Adrenal gland (tissue), 5 donors: Measurements from ENCODE around the gene PABPC3.

ENCODE experiments used
- CTCF ChIP-seq, 6 experiments: fragments of 450-650 bp in 4 of 6; fragments of 200-600 bp in 2 of 6; sonication (generic) in 1 of 6; IDR thresholded peaks; 1 replicate in 5 of 6; 2 replicates in 1 of 6; pipeline versions ENCODE4 v1.5.1 to v1.8.0; 2016 to 2021; ENCODE audit warnings: antibody characterized with exemption in 6 of 6, mild to moderate bottlenecking in 2 of 6, moderate library complexity in 1 of 6
- POLR2A ChIP-seq, 2 donors: fragments of 450-650 bp; IDR thresholded peaks; one replicate each; pipeline ENCODE4 v1.6.1; 2017; ENCODE audit warnings: antibody characterized with exemption in 2 of 2, mild to moderate bottlenecking in 2 of 2, moderate library complexity in 1 of 2
- donor health status: DM: no; HTN: no; CAD: no.

GRCh38 chr13:25147638-25148401 is 51.9 kb downstream of the PABPC3 start:
- no peak for TF ChIP-seq CTCF (IDR thresholded peaks at IDR 0.05)
- no peak for TF ChIP-seq POLR2A (IDR thresholded peaks at IDR 0.05)
